WTC11 (cell line): Measurements from ENCODE around the gene ZNF335.

ENCODE experiments used
- CTCF ChIP-seq: fragments of 200-600 bp; IDR thresholded peaks from 2 replicates; pipeline ENCODE4 v1.8.0; 2022; ENCODE audit warnings: antibody characterized with exemption
- GTF2I ChIP-seq: fragments of 250-450 bp; sonication (Bioruptor Pico); conservative IDR thresholded peaks from 2 replicates; pipeline ENCODE4 v1.4.0; 2021; ENCODE audit warnings: mild to moderate bottlenecking
- NR3C1 ChIP-seq: sonication (generic); formaldehyde crosslinking; conservative IDR thresholded peaks from 2 replicates; pipeline ENCODE4 v1.8.1; 2023; ENCODE audit warnings: low read depth, mild to moderate bottlenecking, missing genetic modification reagents
- SP1 ChIP-seq: sonication (generic); formaldehyde crosslinking; conservative IDR thresholded peaks from 2 replicates; pipeline ENCODE4 v1.8.1; 2022; ENCODE audit warnings: missing genetic modification reagents
- TEAD1 ChIP-seq: sonication (generic); formaldehyde crosslinking; IDR thresholded peaks from 2 replicates; pipeline ENCODE4 v1.8.0; 2022; ENCODE audit warnings: mild to moderate bottlenecking, missing genetic modification reagents
- ZNF317 ChIP-seq: sonication (generic); formaldehyde crosslinking; IDR thresholded peaks from 2 replicates; pipeline ENCODE4 v1.8.1; 2023; ENCODE audit warnings: low read depth, mild to moderate bottlenecking, moderate library complexity, missing genetic modification reagents, borderline replicate concordance
- ZNF423 ChIP-seq: fragments of 250-450 bp; sonication (Bioruptor Pico); IDR thresholded peaks from 2 replicates; pipeline ENCODE4 v2.1.2; 2022; ENCODE audit warnings: mild to moderate bottlenecking, moderate library complexity
- TF ChIP-seq, protein P1 (sequence below): sonication (generic); formaldehyde crosslinking; IDR thresholded peaks from 2 replicates; pipeline ENCODE4 v1.8.1; 2023; ENCODE audit warnings: mild to moderate bottlenecking, missing genetic modification reagents, moderate library complexity
- TF ChIP-seq, protein P2 (sequence below): sonication (generic); formaldehyde crosslinking; IDR thresholded peaks from 2 replicates; pipeline ENCODE4 v1.8.0; 2022; ENCODE audit warnings: mild to moderate bottlenecking, missing genetic modification reagents
- TF ChIP-seq, protein P3 (sequence below): sonication (generic); formaldehyde crosslinking; IDR thresholded peaks from 2 replicates; pipeline ENCODE4 v1.8.0; 2022; ENCODE audit warnings: mild to moderate bottlenecking, missing genetic modification reagents

GRCh38 chr20:45983279-45983743, 11.3 kb upstream of the ZNF335 start:
- TF ChIP-seq CTCF (no peak), ZNF317 (no peak), GTF2I (CRISPR knock-in tag) (no peak), ZNF423 (CRISPR knock-in tag) (no peak), SP1 (CRISPR knock-in tag) (no peak), NR3C1 (CRISPR knock-in tag) (no peak), TEAD1 (CRISPR knock-in tag) (no peak)
- TF ChIP-seq, protein P1, sequence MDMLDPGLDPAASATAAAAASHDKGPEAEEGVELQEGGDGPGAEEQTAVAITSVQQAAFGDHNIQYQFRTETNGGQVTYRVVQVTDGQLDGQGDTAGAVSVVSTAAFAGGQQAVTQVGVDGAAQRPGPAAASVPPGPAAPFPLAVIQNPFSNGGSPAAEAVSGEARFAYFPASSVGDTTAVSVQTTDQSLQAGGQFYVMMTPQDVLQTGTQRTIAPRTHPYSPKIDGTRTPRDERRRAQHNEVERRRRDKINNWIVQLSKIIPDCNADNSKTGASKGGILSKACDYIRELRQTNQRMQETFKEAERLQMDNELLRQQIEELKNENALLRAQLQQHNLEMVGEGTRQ, result no peak
- TF ChIP-seq, protein P2, sequence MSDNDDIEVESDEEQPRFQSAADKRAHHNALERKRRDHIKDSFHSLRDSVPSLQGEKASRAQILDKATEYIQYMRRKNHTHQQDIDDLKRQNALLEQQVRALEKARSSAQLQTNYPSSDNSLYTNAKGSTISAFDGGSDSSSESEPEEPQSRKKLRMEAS (CRISPR knock-in tag), result no peak
- TF ChIP-seq, protein P3, sequence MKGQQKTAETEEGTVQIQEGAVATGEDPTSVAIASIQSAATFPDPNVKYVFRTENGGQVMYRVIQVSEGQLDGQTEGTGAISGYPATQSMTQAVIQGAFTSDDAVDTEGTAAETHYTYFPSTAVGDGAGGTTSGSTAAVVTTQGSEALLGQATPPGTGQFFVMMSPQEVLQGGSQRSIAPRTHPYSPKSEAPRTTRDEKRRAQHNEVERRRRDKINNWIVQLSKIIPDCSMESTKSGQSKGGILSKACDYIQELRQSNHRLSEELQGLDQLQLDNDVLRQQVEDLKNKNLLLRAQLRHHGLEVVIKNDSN (CRISPR knock-in tag), result no peak; the same call in 1 of the 2 replicates
